Transverse colon (tissue), 3 donors: Measurements from ENCODE around the gene CYRIA.

Experiments used
- CTCF ChIP-seq, 5 experiments: fragments of 200-600 bp in 3 of 5; fragments of 450-650 bp in 2 of 5; sonication (generic) in 3 of 5; IDR thresholded peaks; 1 replicate in 2 of 5; 2 replicates in 3 of 5; pipeline ENCODE4 v1.5.1; 2016 to 2017; ENCODE audit warnings: antibody characterized with exemption in 5 of 5, inconsistent platforms in 3 of 5, mild to moderate bottlenecking in 2 of 5, moderate library complexity in 1 of 5
- EP300 ChIP-seq: sonication (generic); formaldehyde crosslinking; IDR thresholded peaks from one replicate; pipeline ENCODE4 v1.6.1; 2017; ENCODE audit warnings: antibody characterized with exemption, low read depth
- POLR2A ChIP-seq: fragments of 450-650 bp; IDR thresholded peaks from one replicate; pipeline ENCODE4 v1.6.1; 2016; ENCODE audit warnings: antibody characterized with exemption, mild to moderate bottlenecking, moderate library complexity

DNA sequence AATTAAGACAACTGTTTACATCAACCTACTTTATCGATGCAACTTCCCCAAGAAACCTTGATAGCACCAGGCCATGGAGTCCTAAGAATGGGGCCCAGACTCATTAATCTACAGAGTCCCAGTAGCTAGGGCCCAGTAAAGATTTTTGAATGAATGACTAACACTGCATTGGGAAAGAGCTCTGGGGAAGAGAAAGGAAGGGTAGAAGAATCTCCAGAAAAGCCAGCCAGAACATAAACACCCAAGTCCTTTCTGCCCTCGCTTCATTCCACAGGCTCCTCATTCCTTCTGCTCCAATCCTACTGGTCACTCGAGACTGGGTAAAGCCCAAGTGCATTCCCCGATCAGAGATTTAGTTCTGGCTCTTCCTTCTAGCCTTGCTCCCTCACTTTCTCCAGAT lies 44.3 kb downstream of the CYRIA start:
- no peak for TF ChIP-seq EP300
- no peak for TF ChIP-seq CTCF (IDR thresholded peaks at IDR 0.05)
- TF ChIP-seq POLR2A: no peak
